GM19452 (cell line): ENCODE results near the gene CRYGS.
"Not testable (repeated sequence)": the region's sequence is repeated elsewhere in the genome, so short reads cannot be mapped to it uniquely, and the experiment has no call there.

Source experiments
- ATAC-seq: cut with Tn5 transposase; IDR thresholded peaks from one replicate; pipeline ENCODE4 v1.9.1; 2021; ENCODE audit not compliant: unreplicated experiment

CRYGS gene

DNA sequence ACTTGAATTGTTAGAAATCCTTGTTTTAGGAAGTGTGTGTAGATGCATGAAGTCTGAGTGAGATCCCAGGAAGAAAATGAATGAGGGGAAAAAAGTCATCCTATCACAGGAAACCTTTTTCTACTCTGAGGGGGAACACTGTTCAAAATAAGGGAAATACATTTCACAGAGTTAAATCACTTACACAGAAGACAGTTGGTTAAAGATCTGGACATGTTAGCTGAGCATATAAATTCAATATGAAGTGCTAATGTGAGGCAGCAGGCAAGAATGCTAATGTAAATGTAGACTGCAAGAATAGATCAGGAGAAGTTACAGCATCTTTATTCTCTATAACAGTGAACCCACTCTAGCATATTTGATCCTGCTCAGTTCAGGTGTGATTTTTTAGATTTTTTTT lies 20.4 kb upstream of the CRYGS start:
- no peak for ATAC-seq

GRCh38 chr3:186552408-186553031 lies 8.3 kb upstream of the CRYGS start:
- ATAC-seq, result no peak

DNA sequence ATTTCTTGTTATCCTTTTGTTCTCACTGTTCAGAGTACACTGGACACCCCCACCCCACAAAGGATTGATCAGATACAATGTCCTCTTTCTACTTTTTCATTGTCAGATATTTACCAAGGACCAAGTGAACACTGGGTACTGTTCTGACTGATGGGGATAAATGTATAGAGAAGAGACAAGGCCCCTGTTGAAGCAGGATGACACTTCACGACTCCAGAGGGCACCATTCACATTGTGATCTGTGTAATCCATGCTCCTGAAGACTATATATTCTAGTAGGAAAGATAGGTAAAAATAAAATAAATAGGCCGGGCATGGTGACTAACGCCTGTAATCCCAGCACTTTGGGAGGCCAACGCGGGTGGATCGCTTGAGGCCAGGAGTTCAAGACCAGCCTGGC lies 7.2 kb upstream of the CRYGS start:
- no peak for ATAC-seq

GRCh38 chr3:186549497-186549896 lies 5.3 kb upstream of the CRYGS start:
- no peak for ATAC-seq

- no peak for ATAC-seq
Measured at GRCh38 chr3:186540835-186541226, 3.3 kb downstream of the CRYGS start.

GRCh38 chr3:186540221-186540834 lies 3.9 kb downstream of the CRYGS start:
- ATAC-seq, result peak; percentile 76

- no peak for ATAC-seq
Measured at GRCh38 chr3:186538779-186539178, 5.4 kb downstream of the CRYGS start.

GRCh38 chr3:186536883-186537844 lies 7.0 kb downstream of the CRYGS start:
- ATAC-seq, result no peak

GRCh38 chr3:186534113-186534669 lies 10.0 kb downstream of the CRYGS start:
- ATAC-seq, result peak; percentile 81

DNA sequence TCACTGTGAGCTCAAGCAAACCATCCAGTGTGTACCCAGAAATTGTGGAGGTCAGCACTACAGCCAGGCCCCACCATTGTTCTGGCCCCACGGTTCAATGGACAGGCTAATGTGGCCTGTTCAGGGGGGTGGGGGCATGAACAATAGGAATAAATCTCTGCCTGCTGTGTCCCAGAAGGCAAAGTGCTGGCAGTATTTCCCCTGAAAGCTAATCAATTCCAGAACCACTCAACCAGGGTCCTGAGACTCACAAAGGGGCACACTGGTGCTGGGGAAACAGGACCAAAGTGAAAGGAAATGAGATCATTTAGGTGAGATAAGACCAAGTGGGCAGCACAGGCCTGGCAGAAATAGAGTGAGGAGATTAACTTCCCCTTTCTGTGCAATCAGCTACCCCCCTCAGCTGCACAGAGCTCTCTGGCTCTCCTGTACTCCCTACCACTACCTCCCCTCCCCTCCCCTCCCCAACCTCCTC lies 11.5 kb downstream of the CRYGS start:
- ATAC-seq, result peak; percentile 46

GRCh38 chr3:186531694-186532093 lies 12.5 kb downstream of the CRYGS start:
- not testable (repeated sequence) for ATAC-seq

DNA sequence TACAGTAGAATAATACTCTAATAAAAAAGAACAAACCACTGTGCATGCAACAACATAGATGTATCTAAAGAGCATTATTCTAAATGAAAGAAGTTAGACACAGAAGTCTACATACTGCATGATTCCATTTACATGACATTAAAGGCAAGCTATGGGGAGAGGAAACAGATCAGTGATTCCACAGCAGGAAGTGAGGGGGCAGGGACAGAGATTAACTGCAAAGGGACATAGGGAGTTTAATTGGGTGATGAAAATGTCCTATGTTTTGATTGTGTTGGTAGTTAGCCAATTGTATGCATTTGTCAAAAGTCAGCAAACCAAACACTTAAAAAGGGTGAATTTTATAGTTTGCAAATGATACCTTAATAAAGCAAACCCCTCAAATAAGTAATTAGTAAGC lies 13.8 kb downstream of the CRYGS start:
- no peak for ATAC-seq

GRCh38 chr3:186529201-186529999 lies 14.8 kb downstream of the CRYGS start:
- ATAC-seq, result no peak

GRCh38 chr3:186526256-186526606 lies 17.9 kb downstream of the CRYGS start:
- no peak for ATAC-seq

GRCh38 chr3:186525369-186526255 lies 18.6 kb downstream of the CRYGS start:
- ATAC-seq, result no peak

DNA sequence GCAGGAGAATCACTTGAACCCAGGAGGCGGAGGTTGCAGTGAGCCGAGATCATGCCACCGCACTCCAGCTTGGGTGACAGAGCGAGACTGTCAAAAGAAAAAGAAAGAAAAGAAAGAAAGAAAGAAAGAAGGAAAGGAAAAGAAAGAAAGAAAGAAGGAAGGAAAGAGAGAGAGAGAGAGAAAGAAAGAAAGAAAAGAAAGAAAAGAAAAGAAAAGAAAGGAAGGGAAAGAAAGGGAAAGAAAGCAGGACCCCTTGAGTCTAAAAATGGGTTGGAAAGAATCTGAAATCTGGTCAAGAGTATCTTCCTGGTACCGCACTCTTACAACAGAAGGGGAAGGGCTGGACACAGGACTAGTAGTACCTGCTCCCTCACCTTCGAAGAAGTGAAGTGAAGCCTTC lies 19.6 kb downstream of the CRYGS start:
- no peak for ATAC-seq

DNA sequence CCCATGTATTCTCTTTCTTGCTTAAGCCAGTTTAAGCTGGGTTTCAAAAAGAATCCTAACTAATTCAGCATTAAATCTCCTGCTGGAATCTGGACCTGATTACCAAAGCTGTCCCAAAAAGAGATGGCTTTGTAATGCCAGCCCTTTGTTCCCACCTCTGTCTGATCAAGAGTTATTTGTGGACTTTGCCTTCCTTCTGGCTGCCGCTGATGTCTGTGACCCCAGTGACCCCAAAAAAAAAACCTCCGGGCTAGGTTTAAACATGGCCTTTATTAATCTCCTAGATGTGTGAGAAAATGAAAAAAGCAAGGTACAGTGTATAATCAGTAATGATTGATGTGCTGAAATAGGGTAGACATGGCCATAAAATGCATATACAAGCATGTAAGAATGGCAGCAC lies 20.7 kb downstream of the CRYGS start:
- no peak for ATAC-seq

DNA sequence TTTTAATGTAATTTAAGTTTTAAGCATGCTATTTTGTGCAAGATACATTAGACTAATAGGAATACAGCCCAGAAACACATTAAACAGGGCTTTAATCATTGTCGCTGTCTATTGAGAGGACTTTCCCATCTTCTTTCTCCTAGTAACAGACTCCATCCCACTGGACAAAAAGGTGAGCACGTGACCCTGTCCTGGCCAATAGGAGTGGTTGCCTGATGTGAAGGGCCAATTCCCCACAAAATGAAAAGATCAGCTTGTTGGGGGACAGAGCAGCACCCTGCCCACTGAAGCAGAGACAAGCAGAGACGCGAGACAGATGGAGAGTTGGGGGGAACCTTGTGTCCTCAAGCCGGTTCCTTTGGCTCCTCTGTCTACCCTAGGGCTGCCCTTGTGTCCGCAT lies 21.2 kb downstream of the CRYGS start:
- no peak for ATAC-seq

GRCh38 chr3:186520957-186521842 lies 23.0 kb downstream of the CRYGS start:
- peak; percentile 59 for ATAC-seq
